DMS 273 (cell line): ENCODE measurements around the gene CEBPA.

Experiments
- DNase-seq: peaks from one replicate; lab custom pipeline; 2025; ENCODE audit not compliant: unreplicated experiment; lab: John Stamatoyannopoulos, UW

CEBPA gene

GRCh38 chr19:33252418-33252962 lies 49.8 kb downstream of the CEBPA start:
- no peak for DNase-seq

GRCh38 chr19:33251526-33252090 lies 50.7 kb downstream of the CEBPA start:
- DNase-seq, result no peak

- no peak for DNase-seq
Measured at GRCh38 chr19:33251076-33251475, 51.3 kb downstream of the CEBPA start.

GRCh38 chr19:33250500-33250899 lies 51.8 kb downstream of the CEBPA start:
- no peak for DNase-seq
